K562 (cell line): ENCODE measurements around the gene ATP5F1A. TPM values are rescaled to one million over a fixed set of nuclear protein-coding genes. Genes with fewer than 3 reads are reported as not detected.
A peak's percentile ranks its signal among the peaks of the same experiment; 100 is the strongest.

ENCODE experiments used
- CREB1 ChIP-seq, 2 experiments: sonication (generic) in 1 of 2; formaldehyde crosslinking in 1 of 2; IDR thresholded peaks; 2 replicates each; pipeline versions ENCODE4 v1.6.1 to v1.8.0; 2012 to 2022; ENCODE audit warnings: inconsistent platforms in 1 of 2, mild to moderate bottlenecking in 1 of 2, missing genetic modification reagents in 1 of 2, moderate library complexity in 1 of 2
- CREB3L1 ChIP-seq: fragments of 450-650 bp; IDR thresholded peaks from 2 replicates; pipeline ENCODE4 v1.6.1; 2014; ENCODE audit warnings: low read depth, mild to moderate bottlenecking, moderate library complexity, borderline replicate concordance
- HBP1 ChIP-seq: fragments of 450-650 bp; formaldehyde crosslinking; IDR thresholded peaks from 2 replicates; pipeline ENCODE4 v1.4.0; 2022; ENCODE audit warnings: missing genetic modification characterization
- HSF4 ChIP-seq: fragments of 250-450 bp; sonication (Bioruptor Pico); IDR thresholded peaks from 2 replicates; pipeline ENCODE4 v2.1.2; 2022; ENCODE audit warnings: mild to moderate bottlenecking, moderate library complexity, borderline replicate concordance
- MAFF ChIP-seq: IDR thresholded peaks from 2 replicates; pipeline ENCODE4 v1.6.1; 2012; ENCODE audit warnings: low read length, improper control_type of control experiment
- PRDM10 ChIP-seq: fragments of 450-650 bp; IDR thresholded peaks from 2 replicates; pipeline ENCODE4 v1.6.1; 2018; ENCODE audit not compliant: partially characterized antibody
- TGIF2 ChIP-seq: sonication (generic); formaldehyde crosslinking; IDR thresholded peaks from 2 replicates; pipeline ENCODE4 v1.8.1; 2022; ENCODE audit warnings: mild to moderate bottlenecking, missing genetic modification reagents, moderate library complexity
- TOE1 ChIP-seq, 2 experiments: fragments of 450-650 bp in 1 of 2; sonication (generic) in 1 of 2; formaldehyde crosslinking in 1 of 2; IDR thresholded peaks; 2 replicates each; pipeline versions ENCODE4 v1.7.1 to v1.8.0; 2016 to 2022; ENCODE audit warnings: borderline replicate concordance in 2 of 2, mild to moderate bottlenecking in 2 of 2, antibody characterized with exemption in 1 of 2, inconsistent platforms in 1 of 2, low read depth in 1 of 2, missing genetic modification reagents in 1 of 2, moderate library complexity in 1 of 2
- XRCC5 ChIP-seq: fragments of 200-400 bp; formaldehyde crosslinking; IDR thresholded peaks from 2 replicates; pipeline ENCODE4 v1.6.1; 2017; ENCODE audit warnings: low read depth, mild to moderate bottlenecking, low read length
- ZMIZ1 ChIP-seq, 2 experiments: fragments of 150-350 bp in 1 of 2; IDR thresholded peaks; 2 replicates each; pipeline ENCODE4 v1.6.1; 2012 to 2016; ENCODE audit warnings: low read depth in 2 of 2, low read length in 2 of 2, mild to moderate bottlenecking in 1 of 2, moderate library complexity in 1 of 2
- ZNF408 ChIP-seq: fragments of 250-450 bp; sonication (Bioruptor Pico); IDR thresholded peaks from 2 replicates; pipeline ENCODE4 v1.4.0; 2020; ENCODE audit warnings: low read depth, mild to moderate bottlenecking, moderate library complexity
- polyA plus RNA-seq, 8 experiments: library from polyadenylated mRNA; depleted of rRNA in 4 of 8; stranded (reverse) in 5 of 8; unstranded in 3 of 8; fragments of >200 nt; fragmentation: Nextera tagmentation in 2 of 8; fragmentation: Illumina TruSeq in 1 of 8; extraction: Ambion mirVana in 2 of 8; extraction: Trizol in 1 of 8; gene quantifications; 2 replicates each; pipeline versions ENCODE4 v1.2.1 to v1.2.3, GENCODE V29; 2011 to 2014; ENCODE audit warnings: inconsistent platforms in 1 of 8, missing spikeins in 1 of 8
- total RNA-seq, 7 experiments: library from RNA; depleted of rRNA in 6 of 7; stranded (reverse); fragments of >200 nt in 6 of 7; fragmentation: Illumina TruSeq in 2 of 7; extraction: Trizol in 2 of 7; gene quantifications; 2 replicates each; pipeline versions ENCODE4 v1.2.1 to v1.2.3, GENCODE V29; 2011 to 2021; ENCODE audit warnings: low replicate concordance in 1 of 7
- TF ChIP-seq, protein P1 (sequence below): fragments of 450-650 bp; IDR thresholded peaks from 2 replicates; pipeline ENCODE4 v1.7.0; 2016; ENCODE audit warnings: borderline replicate concordance

ATP5F1A gene
- total and polyA plus RNA-seq, 9 of the 15 experiments (the other 6 are each of a cell fraction or from before 2014, with no cell fraction given): 377 to 762 (median 490) TPM

GRCh38 chr18:46071653-46072375, 26.3 kb downstream of the ATP5F1A start, which contains the start of gene PSTPIP2 (continued):
- TF ChIP-seq PRDM10 (no peak), ZNF408 (no peak), HBP1 (CRISPR knock-in tag) (no peak), TGIF2 (CRISPR knock-in tag) (0 out of 2 replicates have a peak, but pooled peaks have one; percentile 53), ZMIZ1 (IDR thresholded peaks at IDR 0.05; ENCODE audit: low read depth in 2 of 2, low read length in 2 of 2) (no peak), CREB1 (IDR thresholded peaks at IDR 0.05) (no peak), CREB1 (CRISPR knock-in tag; IDR thresholded peaks at IDR 0.05) (peak; percentile 50; the same call in 1 of the 2 replicates), XRCC5 (peak; percentile 52), HSF4 (no peak), TOE1 (IDR thresholded peaks at IDR 0.05; ENCODE audit: borderline replicate concordance) (peak; percentile 61; the same call in 1 of the 2 replicates), TOE1 (CRISPR knock-in tag; IDR thresholded peaks at IDR 0.05; ENCODE audit: borderline replicate concordance, low read depth) (no peak), CREB3L1 (no peak), MAFF (no peak)
- TF ChIP-seq, protein P1, sequence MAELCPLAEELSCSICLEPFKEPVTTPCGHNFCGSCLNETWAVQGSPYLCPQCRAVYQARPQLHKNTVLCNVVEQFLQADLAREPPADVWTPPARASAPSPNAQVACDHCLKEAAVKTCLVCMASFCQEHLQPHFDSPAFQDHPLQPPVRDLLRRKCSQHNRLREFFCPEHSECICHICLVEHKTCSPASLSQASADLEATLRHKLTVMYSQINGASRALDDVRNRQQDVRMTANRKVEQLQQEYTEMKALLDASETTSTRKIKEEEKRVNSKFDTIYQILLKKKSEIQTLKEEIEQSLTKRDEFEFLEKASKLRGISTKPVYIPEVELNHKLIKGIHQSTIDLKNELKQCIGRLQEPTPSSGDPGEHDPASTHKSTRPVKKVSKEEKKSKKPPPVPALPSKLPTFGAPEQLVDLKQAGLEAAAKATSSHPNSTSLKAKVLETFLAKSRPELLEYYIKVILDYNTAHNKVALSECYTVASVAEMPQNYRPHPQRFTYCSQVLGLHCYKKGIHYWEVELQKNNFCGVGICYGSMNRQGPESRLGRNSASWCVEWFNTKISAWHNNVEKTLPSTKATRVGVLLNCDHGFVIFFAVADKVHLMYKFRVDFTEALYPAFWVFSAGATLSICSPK: no peak
